DMS 273 (cell line): Measurements from ENCODE around the gene SLX4IP.
A peak's percentile ranks its signal among the peaks of the same experiment; 100 is the strongest.
"Not testable (repeated sequence)": the region's sequence is repeated elsewhere in the genome, so short reads cannot be mapped to it uniquely, and the experiment has no call there.

Experiments
- DNase-seq: peaks from one replicate; lab custom pipeline; 2025; ENCODE audit not compliant: unreplicated experiment; lab: John Stamatoyannopoulos, UW

The SLX4IP gene

DNA sequence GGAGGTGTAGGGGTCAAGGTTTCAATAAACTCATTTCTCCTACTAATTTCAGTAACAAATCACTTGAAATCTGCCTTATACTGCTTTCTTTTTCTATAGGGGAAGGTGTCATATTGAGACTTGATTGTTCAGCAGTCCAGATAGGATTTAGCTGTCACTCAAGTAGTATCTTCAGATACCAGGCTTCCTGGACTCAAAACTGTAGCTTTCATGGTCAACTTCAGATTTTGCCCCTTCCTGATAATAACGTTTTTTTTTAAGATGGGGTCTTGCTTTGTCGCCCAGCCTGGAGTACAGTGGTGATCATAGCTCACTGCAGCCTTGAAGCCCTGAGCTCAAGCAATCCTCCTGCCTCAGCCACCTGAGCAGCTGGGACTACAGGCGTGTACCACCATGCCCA is 160.9 kb downstream of the SLX4IP start:
- no peak for DNase-seq

DNA sequence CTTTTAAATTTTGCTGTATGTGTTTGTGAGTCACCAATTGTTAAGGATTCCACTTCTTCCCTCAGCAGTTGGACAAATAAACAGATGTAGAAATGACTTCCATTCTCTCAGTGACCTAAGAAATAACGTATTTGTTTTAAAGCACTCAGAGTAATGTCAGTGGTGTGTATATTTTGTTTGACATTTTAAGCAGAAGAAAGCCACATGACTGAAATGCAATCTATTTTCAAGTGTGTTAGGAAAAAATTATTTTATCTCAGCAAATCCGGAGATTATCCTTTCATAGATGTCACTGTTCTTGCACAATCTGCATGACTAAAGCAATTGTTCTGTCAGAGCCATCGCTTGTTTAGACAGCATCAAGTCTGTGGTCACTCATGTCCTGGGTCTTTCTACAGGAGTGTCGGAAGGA is 161.6 kb downstream of the SLX4IP start:
- DNase-seq = no peak

DNA sequence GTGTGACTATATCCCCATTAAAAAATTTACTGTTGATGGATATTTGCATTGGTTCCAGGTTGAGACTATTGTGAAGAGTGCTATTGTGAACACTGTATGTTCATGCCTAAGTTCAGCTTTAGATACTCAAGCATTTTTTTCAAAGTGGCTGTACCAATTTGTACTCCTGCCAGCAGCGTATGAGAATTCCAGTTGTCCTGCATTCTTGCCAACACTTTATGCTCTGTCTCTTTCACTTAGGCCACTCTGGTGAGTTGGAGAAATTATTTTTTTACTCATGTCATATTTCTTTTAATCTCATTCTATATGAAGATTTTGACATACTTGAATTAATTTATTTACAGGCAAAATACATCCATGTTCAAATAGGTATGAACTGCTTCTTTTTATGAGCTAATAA is 162.5 kb downstream of the SLX4IP start:
- DNase-seq = no peak

DNA sequence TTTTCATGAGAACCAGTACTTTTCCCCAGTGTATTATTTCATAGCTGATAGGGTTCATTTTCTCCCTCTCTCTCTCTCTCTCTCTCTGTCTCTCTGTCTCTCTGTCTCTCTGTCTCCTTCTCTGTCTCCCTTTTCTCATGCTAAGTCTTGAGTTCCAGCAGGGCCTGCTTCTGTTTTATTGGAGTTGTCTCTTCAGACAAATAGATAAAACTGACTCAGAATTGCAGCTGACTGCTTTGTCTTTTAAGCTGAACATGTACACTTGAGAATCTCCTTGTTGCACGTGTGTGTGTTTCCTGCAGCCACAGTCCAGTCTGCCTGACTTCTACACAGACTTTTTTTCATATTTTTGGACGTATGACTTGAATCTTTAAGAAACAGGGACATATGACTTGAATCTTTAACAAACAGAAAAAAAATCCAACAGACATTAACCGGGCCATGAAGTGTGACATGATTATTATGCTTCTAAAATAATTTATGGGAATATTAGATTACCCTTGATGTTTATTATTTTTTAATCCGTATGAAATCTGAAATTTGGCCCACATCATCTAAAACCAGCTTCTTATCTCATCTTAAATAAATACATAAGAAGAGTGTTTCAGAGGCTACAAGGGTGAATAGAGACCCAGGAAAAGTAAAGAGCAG is 167.2 kb downstream of the SLX4IP start:
- DNase-seq = no peak

DNA sequence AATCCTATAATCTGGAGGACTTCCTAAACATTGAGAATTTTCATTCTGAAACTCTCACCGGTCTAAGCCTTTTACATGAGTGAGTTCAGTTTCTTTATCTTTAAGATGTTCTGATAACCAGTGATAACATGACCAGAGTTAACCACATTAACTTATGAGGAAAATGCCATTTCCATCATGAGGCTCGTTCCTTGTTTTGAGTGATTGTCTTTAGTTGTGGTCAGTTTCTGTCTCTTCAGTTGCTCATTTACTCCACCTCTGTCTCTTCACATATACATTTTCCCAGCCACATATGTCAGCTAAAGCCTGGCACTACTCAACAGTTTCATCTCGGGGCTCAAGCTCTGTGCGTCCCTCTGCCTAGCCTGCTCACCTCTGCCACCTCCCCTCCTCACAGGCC is 168.3 kb downstream of the SLX4IP start:
- no peak for DNase-seq

DNA sequence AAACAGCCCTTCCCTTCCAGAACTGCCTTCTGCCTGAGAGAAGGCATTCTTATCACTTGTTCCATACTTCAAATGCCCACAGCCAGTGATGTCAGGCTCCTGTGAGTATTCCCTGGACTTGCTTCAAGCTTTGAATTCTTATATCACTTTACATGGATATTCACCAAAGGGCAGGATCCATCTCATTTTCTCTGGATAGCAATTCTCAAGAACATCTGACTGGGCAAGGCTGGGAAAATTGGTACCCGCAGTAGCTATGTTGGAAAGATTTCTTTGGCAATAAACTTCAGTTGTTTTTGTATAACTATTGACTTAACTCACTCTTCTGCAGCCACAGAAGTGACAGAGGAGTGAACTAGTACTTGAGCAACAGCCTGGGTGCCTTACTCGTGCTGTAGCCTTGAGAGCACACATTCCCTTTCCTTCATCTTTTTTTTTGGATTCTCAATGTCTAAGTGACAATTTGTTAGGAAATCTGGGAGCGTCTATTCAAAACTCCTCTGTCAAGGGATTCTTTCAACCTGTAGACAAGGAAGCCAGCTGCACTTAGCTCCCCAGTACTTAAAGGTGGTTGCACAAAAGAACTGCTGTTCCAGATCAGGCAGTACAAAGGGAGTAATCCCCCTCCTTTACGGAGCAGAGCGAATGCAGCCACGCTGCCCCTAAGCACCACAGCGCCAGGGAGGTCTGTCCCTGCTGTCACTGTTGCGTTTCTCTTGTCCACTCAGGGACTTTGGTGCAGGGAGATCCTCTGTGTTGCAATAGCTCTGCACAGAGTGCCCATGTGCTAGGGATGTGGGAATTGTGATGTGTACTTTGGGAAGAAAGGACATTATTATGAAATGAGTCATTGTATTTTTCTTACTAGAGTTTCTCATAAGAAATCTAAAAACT is 169.1 kb downstream of the SLX4IP start:
- DNase-seq = no peak

DNA sequence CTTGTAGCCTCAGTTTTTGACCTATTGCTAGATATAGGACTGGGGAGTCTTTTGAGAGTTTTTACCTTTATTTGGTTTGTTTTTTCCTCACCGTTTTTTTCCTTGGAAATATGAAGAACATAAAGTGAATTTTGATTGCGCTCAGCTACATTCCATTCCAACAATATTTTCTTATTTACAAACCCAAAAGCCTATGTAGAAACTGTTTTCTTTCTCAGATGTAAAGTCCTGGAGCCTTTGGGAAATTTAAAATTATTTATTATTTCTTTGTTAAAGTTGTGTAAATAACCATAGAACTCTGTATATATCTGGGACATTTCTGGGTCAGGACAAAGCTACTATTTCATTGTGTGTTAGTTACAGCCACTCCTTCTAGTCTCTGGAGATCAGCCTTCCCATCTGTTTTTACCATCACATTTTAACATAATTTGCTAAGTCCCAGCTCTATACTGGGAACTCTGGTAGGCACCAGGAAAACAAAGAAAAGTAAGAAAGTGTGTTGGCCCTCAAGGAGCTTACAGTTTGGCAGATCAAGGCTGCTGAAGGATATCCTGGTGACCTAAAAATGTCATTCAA is 169.8 kb downstream of the SLX4IP start:
- DNase-seq = no peak

DNA sequence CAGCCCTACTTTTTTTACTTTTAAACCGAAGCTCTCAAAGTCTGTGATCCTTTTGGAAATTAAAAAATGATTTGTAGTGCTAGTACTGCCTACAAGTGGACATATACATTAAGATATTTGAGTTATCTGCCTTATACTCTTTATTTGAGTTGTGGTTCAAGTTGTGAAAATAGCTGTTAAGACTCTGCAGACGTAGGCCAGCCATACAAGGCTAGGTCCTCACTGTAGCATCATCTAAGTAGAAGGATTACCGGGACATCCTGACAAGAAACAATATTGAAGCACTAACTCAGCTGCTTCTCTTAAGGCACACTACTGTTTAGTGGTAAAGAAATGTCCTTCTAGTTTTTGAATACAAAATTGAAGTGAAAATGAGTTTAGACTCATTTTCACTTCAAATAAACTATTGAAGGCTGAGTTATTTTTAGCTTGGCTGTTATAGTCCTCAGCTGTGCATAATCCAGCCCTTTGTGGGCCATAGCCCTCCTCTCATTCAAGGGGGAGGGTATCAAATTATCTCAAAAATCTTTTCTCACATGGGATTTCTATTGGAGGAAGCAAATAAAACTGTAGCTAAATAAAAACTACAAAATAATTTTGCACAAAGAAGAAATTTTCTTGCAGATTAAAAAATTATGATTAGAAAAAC is 170.6 kb downstream of the SLX4IP start:
- DNase-seq = no peak

DNA sequence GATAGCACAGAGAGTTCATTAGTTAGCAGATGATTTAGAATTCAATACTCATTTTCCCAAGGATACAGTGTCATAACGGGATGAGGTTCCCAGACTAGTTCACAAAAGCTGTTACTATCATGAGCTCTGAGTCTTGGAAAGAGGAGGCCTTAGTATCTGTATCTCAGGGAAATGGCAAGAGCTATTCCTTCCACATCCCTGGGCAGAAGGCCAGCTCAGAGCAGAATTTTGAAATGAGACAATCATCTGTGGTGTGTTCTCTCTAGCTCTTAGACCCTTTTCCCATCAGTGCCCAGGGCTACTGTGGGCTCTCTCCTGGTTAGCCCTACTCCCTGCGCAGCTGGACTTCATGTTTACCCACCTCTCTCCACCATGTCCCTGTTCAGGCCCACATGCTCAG is 174.2 kb downstream of the SLX4IP start:
- DNase-seq = no peak

DNA sequence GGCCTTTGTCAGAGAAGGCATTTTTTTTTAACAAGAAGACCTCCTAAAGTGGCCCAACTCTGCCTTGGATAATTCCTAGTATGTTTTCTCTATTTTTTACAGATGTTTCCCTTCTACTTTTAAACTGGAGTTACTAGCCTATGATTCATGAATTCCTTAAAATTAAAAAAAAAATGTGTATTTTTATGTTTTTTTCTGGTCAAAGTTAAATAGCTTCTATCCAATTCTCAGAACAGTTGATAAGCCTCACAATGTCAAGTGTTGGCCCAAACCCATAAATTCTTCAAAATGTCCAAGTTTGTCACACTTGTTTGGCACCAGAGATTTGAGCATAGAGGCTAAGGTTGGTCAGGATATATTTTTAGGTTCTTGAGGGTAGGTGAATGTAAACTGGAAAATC is 174.7 kb downstream of the SLX4IP start:
- no peak for DNase-seq

DNA sequence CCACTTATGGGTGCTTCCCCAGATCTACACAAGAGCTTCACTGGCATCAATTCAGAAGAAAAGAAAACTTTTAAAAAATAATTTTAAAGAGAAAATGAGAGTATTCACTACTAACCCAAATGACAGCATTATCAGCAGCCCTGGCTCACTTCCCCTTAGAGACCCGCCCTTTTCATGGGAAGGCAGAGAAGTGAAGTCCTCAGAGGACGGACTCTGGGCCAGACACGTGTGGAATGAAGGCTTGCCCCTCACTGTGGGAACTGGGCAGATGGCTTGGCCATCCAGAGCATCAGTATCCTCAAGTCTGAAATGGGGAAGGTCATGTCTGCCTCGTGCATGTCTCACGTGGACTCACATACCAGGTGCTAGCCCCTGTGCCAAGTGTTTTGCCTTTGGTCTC is 175.1 kb downstream of the SLX4IP start:
- DNase-seq = no peak

DNA sequence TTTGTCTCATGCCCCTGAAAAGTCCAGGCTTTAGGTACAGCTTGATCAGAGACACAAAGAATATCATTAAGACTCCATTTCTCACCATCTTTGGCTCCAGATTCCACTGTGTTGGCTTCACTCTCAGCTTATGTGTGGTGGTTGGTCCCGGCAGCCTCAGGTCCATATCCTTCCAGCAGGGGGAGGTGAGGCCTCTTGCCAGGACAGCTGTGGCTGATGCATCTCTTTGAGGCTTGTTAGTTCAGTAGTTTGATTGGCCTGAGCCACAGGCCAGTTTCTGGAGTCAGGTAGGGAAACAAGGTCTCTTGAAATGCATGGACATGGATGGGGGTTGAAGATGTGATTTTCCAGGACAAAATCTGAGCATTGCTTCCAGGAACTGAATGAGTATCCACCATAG is 176.3 kb downstream of the SLX4IP start:
- DNase-seq = peak; percentile 49

DNA sequence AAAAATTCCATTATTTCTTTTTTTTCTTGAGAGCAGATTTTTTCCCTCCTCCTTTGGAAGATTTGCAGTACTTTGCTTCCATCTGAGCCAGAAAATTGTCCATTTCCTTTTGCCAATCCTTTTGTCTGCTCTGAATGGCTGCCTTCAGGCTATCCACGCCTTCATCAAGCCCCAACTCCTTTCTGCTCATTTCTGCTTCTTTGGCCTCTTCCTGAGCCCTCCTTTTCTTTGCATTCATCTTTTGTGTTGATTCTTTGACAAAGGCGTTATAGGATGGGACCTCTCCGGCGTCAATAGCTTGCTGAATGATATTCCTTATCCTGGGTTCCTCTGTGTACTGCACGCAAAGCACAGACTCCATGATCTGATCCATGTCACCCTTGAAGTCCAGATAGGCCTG is 178.3 kb downstream of the SLX4IP start:
- not testable (repeated sequence) for DNase-seq

DNA sequence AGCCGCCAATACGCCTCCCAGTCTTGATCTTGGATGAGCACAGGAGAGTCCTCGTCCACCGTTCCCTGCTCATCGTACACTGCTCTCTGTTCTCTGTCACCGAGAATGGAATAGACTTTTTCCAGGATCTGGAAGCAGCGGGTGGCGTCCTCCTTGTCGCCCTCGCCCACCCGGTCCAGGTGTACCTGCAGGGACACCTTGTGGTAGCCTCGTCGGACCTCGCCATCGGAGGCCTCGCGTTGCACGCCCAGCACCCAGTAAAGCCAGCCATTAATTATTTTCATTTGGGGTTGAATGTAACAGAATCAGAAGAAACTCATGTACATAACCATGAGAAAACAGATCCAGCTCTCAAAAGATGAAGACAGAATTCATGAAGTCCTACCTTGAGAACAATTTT is 178.8 kb downstream of the SLX4IP start:
- DNase-seq = no peak

DNA sequence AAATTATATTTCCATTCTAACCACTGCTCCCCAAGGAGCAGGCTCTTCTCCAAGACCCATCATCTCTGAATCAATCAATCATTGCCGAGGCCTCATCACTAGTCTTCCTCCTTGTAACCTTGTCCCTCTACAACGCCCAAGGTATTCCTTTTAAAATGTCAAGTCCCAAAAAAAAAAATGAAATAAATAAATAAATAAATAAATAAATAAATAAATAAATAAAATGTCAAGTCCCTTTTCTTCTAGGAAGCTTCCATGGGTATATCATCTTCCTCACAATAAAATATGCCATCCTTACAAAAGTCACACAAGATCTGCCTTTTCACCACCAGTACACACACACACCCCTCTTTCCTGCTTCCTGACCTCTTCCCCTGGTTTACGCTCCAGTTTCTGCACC is 181.1 kb downstream of the SLX4IP start:
- no peak for DNase-seq

DNA sequence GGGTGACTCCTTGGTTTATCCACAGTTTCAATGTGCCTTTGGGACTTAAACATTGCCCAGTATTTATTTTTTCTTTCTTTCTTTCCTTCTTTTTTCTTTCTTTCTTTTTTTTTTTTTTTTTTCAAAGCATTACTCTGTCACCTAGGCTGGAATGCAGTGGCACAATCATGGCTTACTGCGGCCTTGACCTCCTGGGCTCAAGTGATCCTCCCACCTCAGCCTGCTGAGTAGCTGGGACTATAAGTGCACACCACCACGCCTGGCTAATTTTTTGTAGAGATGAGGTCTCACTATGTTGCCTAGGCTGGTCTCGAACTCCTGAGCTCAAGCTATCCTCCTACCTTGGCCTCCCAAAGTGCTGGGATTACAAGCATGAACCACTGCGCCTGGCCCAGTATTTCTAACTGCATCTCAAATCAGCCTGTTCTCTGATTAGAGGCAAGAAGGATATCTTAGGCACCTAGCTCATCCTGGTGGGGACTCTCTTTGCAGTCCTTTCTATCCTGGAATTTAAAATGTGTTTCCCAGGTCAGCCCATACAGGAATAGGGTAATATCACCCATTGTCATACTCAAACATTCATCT is 182.5 kb downstream of the SLX4IP start:
- DNase-seq = not testable (repeated sequence)

DNA sequence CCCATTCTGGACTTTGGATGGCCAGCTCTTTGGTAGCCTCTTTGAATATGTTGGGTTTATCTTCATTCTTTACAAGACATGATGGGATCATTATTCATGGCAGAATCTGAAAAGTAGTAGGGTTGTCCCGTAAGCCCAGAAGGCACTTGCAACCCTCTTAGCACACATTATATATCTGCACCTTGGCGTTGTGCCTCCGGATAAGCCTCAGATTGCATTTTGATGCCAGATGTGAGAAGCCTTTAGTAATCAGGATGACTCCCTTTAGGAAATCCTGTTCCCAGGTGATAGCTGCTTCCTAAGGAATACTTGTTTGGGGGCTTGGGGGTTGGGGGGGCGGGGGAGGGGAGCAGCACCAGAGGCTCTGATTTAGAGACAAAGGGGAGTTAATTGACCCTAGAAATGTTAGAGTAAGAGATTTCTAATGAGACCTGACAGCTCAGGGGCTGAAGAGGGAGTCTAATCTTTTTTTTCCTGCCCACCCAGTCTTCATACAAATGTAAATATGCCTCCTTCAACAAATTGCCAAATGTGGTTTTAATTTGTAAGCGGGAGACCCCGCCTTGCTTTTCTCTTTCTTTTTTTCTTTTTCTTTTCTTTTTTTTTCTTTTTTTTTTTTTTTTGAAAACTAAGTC is 183.6 kb downstream of the SLX4IP start:
- DNase-seq = no peak

DNA sequence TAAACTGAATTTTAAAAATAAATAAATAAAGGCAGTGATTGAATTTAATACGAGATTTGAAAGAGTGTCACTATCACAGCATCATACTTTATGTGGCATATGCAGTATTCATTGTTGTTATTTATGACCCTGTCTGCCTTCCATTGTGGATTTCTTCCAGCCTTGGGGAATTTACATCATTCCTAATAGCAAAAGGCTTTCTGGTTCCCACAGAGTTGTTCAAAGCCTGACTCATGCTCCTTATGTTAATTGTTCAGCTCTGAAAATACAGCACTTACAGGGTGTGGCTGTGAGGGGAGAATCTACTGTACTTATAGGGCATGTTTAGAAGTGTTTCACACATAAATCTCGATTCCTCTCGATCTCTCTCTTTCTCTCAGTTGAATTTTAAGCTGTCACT is 184.3 kb downstream of the SLX4IP start:
- DNase-seq = no peak

DNA sequence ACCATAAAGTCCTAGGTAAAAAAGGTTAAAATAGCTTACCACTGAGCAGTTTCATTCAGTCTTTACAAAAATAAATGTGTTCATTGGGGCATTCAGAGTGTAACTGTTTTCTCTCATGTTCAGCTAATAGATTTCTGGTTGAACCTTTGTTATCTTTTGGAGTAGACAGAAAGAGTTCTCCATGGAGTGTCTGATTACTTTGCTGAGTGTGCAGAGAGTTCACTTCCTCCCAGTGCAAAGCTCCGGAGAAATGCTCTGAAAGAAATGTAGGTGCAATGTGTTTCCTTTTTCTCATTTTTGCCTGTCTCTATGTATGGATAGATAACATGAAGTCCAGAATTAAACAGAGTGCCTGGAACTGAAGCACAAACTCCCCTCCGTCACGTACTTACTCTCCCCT is 186.0 kb downstream of the SLX4IP start:
- DNase-seq = no peak

DNA sequence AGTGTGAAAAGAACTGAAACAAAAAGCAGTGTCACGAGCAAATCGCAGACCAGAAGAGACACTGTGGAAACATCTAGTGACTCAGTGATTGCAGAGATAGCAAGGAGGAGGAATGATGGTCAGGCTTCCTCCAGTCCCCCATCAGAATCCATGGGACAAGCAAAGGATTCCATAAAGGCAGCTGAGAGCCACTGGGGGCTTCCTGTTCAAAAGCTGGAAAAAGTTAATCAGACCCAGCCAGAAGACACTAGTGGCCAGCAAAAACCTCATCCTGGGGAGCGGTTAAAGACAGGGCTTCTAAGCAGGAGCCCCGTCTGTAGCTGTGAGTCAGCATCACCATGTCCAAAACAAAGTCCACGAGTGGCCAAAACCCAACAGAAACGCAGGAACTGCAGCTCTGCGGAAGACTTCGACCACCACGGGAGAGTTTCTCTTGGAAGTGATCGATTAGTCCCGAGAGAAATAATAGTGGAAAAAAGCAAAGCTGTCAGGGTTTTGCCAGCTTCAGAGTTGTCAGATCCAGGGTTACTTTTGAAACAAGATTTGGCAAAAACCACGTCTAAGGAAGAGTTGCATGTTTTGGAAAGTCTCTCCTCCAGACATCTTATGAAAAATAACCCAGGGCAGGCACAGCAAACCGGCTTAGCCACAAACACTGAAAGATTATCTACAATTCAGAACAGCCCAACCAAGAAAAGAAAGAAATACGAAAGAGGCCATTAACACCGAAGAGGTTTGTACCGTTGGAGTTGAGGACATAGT is 187.7 kb downstream of the SLX4IP start:
- DNase-seq = no peak
